Subcutaneous adipose tissue (tissue), 4 donors: ENCODE results near the gene ACTN1. TPM values are rescaled to one million over a fixed set of nuclear protein-coding genes. Genes with fewer than 3 reads are reported as not detected.

Experiments
- total RNA-seq, 4 donors: library from RNA; depleted of rRNA; stranded (reverse); fragments of >200 nt; gene quantifications; one replicate each; pipeline ENCODE4 v1.1.0, GENCODE V29; 2016
- TF ChIP-seq, protein P1 (sequence below): fragments of 450-650 bp; IDR thresholded peaks from one replicate; pipeline ENCODE4 v1.5.1; 2016; ENCODE audit warnings: low read depth, mild to moderate bottlenecking, control low read depth, antibody characterized with exemption, moderate library complexity

Gene ACTN1
- 100 to 1,000 TPM in 3 of 4 donors, 10 to 100 TPM in 1; 81.5 to 142 (median 105) TPM for total RNA-seq

DNA sequence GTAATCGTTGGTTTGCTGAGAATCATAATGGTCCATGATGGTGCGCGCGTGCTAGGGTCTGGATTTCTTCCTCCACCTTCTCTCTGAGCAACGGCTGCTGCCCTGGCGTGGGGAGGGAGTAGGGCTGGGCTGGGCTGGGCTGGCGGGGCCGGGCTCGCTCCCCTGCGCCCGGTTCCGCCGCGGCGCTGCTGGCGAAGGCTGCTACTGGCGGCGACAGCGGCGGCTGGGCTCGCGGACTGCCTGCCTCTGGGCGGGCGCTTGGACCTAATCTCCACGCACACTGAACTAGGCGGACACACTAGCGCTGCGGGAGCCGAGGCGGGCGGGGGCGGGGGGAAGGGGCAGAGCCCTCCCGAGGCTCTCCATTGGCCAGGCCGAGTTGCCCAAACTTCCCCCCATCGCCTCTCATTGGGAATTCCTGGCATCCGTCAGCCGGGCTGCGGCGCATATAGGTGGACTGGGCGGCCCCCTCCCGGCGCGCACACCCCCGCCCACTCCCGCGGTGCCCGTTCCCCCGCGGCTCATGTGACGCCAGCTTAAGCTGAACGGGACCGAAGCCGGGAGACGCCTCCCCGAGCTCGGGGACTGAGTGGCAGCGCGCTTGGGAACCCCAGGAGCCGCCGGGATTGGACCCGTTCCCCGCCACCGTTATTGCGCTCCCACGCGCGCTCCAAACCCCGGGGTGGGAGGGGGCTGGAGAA, at the start of gene ACTN1:
Gene ACTN1 (minus strand): TSS at position 282 of the 701 bp plus-strand sequence. CDS start 246 bp downstream, at position 36.
- TF ChIP-seq, protein P1, sequence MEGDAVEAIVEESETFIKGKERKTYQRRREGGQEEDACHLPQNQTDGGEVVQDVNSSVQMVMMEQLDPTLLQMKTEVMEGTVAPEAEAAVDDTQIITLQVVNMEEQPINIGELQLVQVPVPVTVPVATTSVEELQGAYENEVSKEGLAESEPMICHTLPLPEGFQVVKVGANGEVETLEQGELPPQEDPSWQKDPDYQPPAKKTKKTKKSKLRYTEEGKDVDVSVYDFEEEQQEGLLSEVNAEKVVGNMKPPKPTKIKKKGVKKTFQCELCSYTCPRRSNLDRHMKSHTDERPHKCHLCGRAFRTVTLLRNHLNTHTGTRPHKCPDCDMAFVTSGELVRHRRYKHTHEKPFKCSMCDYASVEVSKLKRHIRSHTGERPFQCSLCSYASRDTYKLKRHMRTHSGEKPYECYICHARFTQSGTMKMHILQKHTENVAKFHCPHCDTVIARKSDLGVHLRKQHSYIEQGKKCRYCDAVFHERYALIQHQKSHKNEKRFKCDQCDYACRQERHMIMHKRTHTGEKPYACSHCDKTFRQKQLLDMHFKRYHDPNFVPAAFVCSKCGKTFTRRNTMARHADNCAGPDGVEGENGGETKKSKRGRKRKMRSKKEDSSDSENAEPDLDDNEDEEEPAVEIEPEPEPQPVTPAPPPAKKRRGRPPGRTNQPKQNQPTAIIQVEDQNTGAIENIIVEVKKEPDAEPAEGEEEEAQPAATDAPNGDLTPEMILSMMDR, result no peak

DNA sequence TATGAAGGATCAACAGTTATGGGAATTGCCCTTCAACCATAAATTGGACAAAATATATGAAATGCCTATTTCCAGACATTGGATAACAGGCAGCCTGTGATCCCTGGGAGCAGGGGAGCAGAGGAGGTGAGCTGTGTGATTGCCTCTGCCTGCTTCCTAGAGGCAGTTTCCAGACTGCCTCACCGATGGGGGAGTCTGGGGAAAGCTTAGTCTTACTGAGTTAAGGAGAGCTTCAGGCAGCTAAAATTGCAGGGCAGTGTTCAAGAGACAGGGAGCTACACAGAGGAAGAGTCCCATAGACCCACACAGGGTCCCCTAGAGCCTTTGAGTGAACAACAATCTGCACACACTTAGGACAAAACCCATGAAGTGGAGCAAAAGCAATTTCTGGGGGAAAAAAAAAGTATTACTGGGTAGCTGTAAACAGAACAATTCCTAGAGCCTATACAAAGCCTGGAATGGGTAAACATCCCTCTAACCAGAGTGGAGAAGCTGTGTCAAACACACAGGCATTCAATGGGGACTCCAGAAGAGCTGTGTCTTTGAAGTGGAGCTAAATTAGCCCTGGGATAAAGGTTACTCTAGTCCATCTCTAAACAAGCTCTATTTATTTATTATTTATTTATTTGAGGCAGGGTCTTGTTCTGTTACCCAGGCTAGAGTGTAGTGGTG, 48.3 kb upstream of the ACTN1 start:
- TF ChIP-seq, protein P1, result no peak

DNA sequence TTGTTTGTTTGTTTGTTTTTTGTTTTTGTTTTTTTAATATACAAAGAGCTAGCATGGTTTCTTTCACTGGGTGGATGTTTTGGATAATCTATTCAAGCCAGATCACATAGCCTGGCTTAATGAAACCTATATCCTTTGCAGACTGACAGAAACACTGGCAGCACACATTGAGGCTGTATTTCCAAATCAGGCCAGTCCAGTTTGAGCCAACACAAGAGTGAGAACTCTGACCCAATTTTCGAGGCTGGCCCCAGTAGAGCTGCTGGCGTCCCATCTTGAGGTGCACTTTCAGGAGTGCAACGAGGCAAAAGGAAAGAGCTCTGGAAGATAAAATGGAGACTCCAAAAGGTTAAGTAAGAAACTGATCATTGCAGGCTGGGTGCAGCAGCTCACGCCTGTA, 43.9 kb upstream of the ACTN1 start:
- TF ChIP-seq, protein P1, result no peak

DNA sequence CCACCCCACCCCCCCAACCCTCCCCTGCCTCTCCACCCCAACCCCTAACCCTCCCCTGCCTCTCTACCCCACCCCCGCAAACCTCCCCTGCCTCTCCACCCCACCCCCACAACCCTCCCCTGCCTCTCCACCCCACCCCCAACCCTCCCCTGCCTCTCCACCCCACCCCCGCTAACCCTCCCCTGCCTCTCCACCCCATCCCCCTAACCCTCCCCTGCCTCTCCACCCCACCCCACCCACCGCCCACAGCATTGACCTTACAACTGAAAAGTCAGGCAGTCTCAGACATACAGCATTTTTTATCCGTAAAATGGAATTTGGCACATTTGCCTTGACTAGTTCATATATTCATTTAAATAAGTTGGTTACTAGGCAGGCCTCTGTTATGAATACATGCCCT, 38.6 kb upstream of the ACTN1 start:
- TF ChIP-seq, protein P1, result no peak

DNA sequence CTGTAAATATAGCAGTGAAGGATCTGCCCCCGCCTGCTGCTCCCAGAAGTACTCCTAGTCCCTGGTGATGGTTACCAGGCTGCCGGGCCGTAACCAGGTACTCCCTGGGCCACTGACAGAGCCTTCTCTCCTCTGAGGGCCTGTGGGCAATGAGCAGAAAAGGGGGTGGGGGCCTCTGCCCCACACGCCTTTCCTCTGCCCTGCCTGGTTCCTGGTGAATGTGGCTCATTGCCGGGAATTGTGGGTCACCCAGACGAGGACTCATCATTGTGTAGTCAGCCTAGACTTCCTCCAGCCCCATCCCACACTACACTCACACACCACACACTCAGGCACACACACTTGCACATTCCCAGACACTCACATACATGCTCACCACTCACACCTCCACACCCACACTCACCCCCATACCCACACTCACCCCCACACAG, 35.7 kb upstream of the ACTN1 start:
- TF ChIP-seq, protein P1, result no peak

DNA sequence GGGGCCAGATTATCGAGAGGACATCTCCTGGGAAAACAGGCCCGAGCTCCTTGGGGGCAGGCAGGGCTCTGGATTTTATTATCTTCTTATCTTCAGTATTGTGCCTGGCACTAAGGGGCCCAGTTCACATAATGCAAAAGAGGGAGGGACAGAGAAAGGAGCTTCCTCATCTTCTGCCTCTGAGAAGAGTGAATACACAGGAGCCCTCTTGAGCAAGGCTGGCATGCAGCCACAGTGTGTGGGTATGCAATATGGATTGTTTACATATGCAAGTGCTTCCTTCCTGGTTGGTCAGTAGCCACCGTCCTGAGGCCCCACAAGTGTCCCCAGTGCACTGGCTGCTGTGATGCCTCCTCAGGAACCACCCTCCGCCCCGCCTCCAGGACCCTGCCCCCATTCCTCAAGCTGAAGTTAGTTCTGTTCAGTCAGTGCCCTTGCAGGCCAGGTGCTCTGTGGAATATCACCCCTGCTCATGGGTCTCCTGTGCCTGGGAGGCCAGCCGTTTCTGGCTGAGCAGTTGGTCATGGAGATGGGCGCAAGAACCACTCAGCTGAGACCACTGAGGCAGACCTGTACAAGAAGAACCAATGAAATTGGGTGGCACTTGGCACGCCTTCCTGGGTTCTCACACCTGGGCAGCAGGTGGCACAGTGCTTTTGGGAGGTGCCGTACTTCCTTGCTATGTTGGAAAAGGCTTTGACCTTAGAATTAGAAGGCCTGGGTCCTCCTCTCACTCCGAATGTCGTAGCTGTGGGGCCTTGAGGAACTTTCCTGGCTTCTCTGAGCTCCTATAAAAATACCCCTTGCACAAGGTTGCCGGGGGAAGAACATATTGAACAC, 35.1 kb upstream of the ACTN1 start:
- TF ChIP-seq, protein P1, result no peak
